ENCODE measurements around the gene TUBB8.

The TUBB8 gene

DNA sequence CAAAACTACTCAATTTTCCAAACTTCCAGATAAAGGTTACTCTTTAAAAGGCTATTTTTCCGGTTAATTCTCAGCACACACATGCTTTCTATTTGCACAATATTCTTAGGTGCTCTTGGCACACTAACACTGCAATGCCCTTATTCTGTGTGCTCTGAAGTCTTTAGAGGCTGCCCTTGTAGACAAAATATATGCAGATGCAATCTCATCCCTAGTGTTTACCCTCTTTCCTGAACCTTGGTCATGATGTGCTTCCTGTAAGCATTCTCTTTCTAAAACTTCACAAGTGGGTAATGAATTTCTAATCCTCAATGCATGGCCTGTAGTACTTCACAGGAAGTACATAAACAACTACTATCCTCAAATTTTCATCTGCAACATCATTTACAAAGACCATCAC lies 41.1 kb upstream of the TUBB8 start:
- TF ChIP-seq, protein P1, sequence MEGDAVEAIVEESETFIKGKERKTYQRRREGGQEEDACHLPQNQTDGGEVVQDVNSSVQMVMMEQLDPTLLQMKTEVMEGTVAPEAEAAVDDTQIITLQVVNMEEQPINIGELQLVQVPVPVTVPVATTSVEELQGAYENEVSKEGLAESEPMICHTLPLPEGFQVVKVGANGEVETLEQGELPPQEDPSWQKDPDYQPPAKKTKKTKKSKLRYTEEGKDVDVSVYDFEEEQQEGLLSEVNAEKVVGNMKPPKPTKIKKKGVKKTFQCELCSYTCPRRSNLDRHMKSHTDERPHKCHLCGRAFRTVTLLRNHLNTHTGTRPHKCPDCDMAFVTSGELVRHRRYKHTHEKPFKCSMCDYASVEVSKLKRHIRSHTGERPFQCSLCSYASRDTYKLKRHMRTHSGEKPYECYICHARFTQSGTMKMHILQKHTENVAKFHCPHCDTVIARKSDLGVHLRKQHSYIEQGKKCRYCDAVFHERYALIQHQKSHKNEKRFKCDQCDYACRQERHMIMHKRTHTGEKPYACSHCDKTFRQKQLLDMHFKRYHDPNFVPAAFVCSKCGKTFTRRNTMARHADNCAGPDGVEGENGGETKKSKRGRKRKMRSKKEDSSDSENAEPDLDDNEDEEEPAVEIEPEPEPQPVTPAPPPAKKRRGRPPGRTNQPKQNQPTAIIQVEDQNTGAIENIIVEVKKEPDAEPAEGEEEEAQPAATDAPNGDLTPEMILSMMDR (IDR thresholded peaks at IDR 0.05; ENCODE audit: extremely low read depth, missing control alignments) = no peak
- DNase-seq (ENCODE audit: low spot score) = no peak

DNA sequence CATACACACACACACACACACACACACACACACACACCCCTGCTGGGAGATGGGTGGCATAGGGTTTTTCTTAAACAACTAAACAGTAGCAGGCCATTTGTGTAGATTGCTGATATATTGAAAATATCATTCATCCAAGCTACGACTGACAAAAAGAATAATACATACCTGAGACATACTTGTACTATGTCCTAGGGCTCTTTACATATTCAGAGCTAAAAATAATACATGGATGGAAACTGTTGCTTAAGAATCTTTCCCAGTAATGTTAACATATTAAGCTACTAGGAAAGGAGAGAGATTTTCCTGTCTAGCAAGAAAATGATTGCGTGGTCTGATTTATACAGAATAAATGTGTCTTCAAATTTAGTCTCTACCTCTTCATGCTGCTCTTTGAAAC lies 40.2 kb upstream of the TUBB8 start:
- DNase-seq (ENCODE audit: low spot score) = no peak
- TF ChIP-seq, protein P1 (IDR thresholded peaks at IDR 0.05; ENCODE audit: extremely low read depth, missing control alignments) = no peak

DNA sequence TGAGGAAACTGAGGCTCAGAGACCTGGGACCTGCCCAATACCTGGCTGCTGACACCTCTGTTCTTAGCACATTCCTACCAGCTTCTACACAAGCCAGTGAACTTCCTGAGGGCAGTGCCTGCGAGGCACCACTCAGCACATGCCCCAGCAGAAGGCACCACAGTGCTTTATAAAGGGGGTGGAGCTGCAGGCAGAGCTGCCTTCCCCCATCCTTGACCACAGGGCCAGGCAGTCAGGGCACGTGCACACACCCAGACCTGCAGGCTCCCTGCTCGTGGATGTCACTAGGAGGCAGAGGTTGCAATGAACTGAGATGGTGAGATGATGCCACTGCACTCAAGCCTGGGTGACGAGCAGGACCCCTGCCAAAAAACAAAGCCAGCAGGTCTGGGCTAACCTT lies 39.2 kb upstream of the TUBB8 start:
- no peak for DNase-seq (ENCODE audit: low spot score)

DNA sequence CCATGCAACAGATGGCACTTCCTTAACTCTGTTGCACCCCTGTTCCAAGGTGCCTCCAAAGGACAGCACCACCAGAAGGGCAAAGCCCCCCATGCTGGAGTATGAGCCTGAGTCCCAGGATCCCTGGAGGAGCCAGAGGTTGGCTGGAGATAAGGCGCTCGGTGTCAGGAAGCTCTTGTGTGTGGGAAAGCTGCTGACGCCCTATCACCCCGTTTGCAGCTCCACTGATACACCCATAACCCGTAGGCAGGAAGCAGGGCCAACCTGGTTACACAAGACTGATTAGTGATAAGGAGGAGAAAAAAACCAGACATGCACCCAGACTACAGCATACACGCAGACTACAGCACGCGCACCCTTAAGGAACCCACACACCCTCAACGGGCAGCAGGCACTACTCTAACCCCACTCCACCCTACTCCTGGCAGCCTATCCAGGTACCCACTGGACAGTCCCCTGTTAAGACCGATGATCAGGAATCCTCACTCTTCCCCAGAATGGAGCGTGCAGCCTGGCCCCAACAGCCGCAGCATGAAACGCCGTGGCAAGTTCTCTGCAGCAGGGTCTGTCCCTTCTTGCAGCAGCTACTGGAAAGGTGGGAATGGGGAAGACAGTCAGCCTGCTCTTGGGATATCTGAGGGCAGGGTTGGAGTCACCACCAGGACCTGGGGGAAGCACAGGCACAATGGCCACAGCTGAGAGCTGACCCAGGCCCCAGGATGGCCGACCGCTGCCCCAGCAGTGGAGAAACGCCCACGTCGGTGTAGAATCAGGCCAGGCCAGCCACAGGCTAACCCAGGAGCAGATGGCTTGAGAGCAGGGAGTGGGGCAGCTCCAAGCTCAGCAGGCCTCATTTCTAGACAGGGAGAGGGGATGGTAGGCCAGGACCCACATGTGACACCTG lies 38.3 kb upstream of the TUBB8 start:
- TF ChIP-seq, protein P1 (IDR thresholded peaks at IDR 0.05; ENCODE audit: extremely low read depth, missing control alignments) = no peak
- DNase-seq (ENCODE audit: low spot score) = no peak

More for the DNA sequence above, 39.2 kb upstream of the TUBB8 start:
- TF ChIP-seq, protein P1 (IDR thresholded peaks at IDR 0.05; ENCODE audit: extremely low read depth, missing control alignments) = no peak

DNA sequence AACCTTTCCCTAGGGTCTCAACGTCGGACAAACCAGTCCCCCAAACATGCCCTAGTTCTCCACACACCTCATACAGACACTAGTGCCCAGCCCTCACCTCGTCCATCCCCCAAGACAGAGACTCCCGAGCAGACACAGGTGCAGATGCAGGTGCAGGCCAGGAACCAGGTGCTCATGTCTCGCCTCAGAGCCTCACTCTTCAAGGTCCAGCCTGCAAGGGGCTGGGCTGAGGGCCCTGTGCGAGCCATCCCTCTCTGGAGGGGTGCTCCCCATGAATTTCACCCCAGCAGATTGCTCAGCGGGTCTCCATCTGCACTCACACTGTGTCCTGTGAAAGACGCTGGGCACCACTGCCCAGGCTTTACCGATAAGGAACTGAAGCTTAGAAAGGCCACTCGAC lies 36.9 kb upstream of the TUBB8 start:
- TF ChIP-seq, protein P1 (IDR thresholded peaks at IDR 0.05; ENCODE audit: extremely low read depth, missing control alignments) = no peak
- DNase-seq (ENCODE audit: low spot score) = no peak

DNA sequence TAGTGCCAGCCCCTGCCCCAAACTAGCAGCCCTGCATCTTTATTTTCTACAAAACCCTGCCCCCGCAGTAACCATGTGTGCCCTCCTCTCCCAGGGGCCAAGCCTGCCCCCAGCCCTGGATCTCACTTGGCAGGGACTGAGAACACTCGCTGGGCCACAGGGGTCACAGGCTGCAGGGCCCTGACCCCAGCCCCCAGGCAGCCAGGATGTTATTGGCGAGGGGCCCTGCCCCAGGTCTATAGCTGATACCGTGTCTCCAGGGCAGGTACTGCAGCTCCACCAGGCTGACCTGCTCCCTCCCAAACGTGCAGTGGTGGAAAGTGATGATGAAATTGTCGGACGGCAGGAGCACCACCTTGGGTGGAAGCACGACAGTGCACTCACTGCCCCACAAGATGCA lies 35.9 kb upstream of the TUBB8 start:
- TF ChIP-seq, protein P1 (IDR thresholded peaks at IDR 0.05; ENCODE audit: extremely low read depth, missing control alignments) = no peak
- no peak for DNase-seq (ENCODE audit: low spot score)

DNA sequence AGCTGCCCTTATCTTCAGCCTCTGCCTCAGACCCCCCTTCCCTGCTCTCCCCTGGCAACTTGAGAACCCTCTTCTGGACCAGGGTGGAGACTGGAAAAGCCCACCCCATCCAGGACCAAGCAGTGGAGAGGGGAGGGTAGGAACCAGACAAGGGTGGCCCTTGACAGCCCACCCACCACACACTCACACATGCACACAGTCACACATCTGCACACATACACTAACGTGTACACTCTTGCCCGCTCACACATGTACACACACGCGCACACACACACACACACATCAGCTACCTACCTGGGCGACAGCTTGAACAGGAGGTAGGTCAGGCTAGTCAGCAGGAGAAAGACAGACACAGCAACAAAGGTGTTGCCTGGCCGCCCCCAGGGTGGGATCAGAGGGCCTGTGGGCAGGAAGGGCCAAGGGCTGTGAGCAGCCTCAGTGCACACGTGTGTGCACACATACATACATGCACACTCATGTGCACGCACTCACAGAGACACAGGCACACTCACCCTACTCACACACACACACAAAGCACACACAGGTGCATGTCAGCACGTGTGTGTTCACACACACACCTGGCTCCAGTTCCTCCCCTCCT lies 34.9 kb upstream of the TUBB8 start:
- DNase-seq (ENCODE audit: low spot score) = no peak
- TF ChIP-seq, protein P1 (IDR thresholded peaks at IDR 0.05; ENCODE audit: extremely low read depth, missing control alignments) = no peak

All from GM20000 (cell line).